Stimulated activated naive CD8-positive, alpha-beta T cell treated with anti-CD3 and anti-CD28 coated beads, Interleukin-15, amount 100 ng/mL, for 72 hours (primary cell): ENCODE measurements around the gene DAAM2.

Source experiments
- ATAC-seq: fragments of 150-1000 bp; cut with Tn5 transposase; 2 replicates; pipeline ENCODE4 v1.10.0; 2021; ENCODE audit warnings: mild to moderate bottlenecking, moderate library complexity
- DNase-seq, 2 donors: peaks; one replicate each; pipeline ENCODE4 v3.0.0; 2021 to 2022
- H3K27ac Mint-ChIP-seq, 2 donors: one replicate each; pipeline ENCODE4 v1.8.0; 2022; ENCODE audit warnings: mild to moderate bottlenecking in 2 of 2, mixed read lengths in 2 of 2, moderate library complexity in 2 of 2
- H3K27me3 Mint-ChIP-seq: one replicate; pipeline ENCODE4 v1.8.0; 2022; ENCODE audit warnings: mixed read lengths
- H3K4me1 Mint-ChIP-seq: one replicate; pipeline ENCODE4 v1.8.0; 2022; ENCODE audit warnings: mild to moderate bottlenecking, mixed read lengths
- H3K4me3 Mint-ChIP-seq, 2 donors: one replicate each; pipeline ENCODE4 v1.8.0; 2022; ENCODE audit warnings: mild to moderate bottlenecking in 2 of 2, mixed read lengths in 2 of 2, moderate library complexity in 1 of 2
- H3K9me3 Mint-ChIP-seq, 2 donors: one replicate each; pipeline ENCODE4 v1.8.0; 2022; ENCODE audit warnings: mixed read lengths in 2 of 2

Gene DAAM2

DNA sequence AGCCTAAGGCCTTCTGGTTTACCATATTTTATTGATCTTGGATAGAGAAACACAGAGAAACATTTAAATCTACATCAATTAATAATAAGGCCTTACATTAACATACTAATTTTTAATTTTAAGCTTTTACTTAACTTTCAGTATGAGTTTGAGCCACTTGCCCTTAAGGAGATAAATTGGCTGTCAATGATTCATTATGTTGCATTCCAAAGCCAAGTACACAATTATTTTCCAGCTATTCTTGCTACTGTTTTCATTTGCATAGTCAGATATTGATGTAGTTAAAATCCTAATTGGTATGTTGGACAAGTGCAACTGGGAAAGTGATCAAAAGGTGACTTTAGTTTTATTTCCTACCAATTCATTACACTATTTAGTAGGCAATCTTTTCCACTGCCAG is 83.9 kb downstream of the DAAM2 start:
- no peaks in the 10 kb centered on the region for H3K4me1 Mint-ChIP-seq
- peaks cover 6% of the 10 kb centered on the region for H3K27me3 Mint-ChIP-seq

DNA sequence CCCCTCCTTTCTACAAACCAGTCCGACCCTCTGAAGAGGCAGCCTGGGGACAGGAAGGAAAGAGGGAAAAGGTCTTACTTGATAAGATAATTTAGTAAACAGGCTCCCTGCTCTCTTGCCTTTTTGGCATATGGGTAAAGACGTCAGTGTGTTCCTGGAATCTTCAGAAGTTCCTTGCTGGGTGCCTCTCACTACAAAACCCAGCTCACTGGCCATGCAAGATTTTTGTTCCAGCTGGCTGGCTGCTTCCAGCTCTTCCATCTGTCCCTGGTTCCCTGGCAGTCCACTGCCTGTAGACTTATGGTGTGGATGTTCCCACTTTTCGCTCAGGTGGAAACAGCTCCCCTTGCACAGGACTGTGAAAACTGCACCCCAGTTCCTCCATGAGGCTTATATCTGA is 84.7 kb downstream of the DAAM2 start:
- no peak for DNase-seq
- H3K27me3 Mint-ChIP-seq: peaks cover 6% of the 10 kb centered on the region
- no peak overlapping the region for H3K27ac Mint-ChIP-seq
- no peak overlapping the region for H3K4me3 Mint-ChIP-seq
- H3K9me3 Mint-ChIP-seq: no peaks in the 10 kb centered on the region
- ATAC-seq: no peak
- H3K4me1 Mint-ChIP-seq: no peaks in the 10 kb centered on the region

More for the DNA sequence above, 83.9 kb downstream of the DAAM2 start:
- DNase-seq (no peak), ATAC-seq (no peak)
- no peak overlapping the region for H3K4me3 Mint-ChIP-seq
- H3K9me3 Mint-ChIP-seq: no peaks in the 10 kb centered on the region
- no peak overlapping the region for H3K27ac Mint-ChIP-seq

DNA sequence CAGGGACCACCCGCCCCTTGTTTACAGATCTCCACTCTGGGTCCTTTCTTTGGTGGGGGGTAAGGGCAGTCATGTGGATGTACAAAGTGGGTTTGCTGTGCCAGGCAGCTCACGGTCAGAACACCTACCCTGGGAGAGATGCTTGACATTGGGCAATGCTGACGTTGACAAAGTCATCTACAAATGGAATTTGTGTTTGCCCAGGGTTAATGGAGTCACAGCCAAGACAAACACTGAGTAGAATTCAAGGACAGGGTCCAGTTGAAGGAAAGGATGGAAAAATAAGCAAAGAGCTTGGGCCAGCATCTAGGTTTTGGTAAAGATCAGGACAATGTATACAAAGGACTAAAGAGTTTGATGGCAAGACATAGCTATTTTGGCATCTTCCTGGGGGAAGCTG is 87.4 kb downstream of the DAAM2 start:
- Mint-ChIP-seq H3K4me3 (no peak overlapping the region), H3K27me3 (peaks cover 6% of the 10 kb centered on the region), H3K9me3 (no peaks in the 10 kb centered on the region), H3K27ac (no peak overlapping the region), H3K4me1 (no peaks in the 10 kb centered on the region)
- ATAC-seq (no peak), DNase-seq (no peak)

DNA sequence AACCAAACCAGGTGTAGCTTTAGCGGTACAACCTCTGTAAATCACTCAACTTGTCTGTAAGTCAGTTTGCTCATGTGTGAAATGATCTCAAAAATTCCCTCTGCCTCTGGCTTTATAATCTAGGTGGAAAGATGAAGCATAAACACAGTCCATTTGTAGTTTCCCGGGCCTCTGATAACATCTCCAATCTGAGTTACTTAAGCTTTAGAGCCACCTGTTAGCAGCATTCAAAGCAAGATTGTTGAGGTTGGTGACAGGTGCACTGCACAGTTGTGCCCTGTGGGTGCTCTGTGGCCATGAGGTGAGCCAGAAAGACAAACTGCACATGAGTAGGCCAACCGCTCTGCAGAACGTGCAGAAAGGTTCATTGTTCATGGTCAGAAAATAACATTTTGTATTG is 88.4 kb downstream of the DAAM2 start:
- no peaks in the 10 kb centered on the region for H3K9me3 Mint-ChIP-seq
- no peak overlapping the region for H3K4me3 Mint-ChIP-seq
- no peaks in the 10 kb centered on the region for H3K4me1 Mint-ChIP-seq
- H3K27ac Mint-ChIP-seq: no peak overlapping the region
- DNase-seq: no peak
- peaks cover 6% of the 10 kb centered on the region for H3K27me3 Mint-ChIP-seq
- no peak for ATAC-seq

DNA sequence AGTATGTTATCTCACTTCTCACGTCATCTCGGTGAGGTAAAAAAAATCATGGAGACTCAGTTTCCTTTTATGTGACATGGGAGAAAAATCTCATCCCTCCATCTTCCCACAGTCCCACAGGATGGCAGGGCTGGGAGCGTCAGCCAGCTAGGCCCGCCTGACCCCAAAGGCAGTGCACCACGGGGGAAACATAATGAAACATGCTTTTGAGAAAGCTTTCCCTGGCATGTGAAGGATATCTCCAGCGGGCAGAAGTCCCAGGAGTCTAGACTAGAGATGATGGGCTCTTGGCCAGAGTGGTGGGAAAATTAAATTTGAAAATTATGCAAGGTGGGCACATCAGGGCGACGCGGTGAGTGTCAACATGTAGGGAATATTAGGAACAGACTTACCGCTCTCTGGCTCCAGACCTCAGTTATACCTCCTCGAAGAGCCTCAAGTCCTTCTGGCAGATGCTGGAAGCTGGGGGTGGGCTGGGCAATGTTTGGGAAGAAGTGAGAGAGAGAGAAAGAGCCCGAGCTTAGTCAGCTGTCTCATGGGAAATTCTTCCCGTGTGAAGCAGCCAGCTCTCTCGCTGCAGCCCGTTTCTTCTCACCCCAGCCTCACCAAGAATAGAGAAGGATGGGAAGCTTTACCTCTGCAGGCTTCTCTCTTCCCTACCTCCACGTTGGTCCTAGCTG is 89.8 kb downstream of the DAAM2 start:
- peaks cover 2% of the 10 kb centered on the region for H3K27me3 Mint-ChIP-seq
- ATAC-seq (no peak), DNase-seq (no peak)
- H3K27ac Mint-ChIP-seq: no peak overlapping the region
- no peaks in the 10 kb centered on the region for H3K9me3 Mint-ChIP-seq
- no peak overlapping the region for H3K4me3 Mint-ChIP-seq
- H3K4me1 Mint-ChIP-seq: no peaks in the 10 kb centered on the region

DNA sequence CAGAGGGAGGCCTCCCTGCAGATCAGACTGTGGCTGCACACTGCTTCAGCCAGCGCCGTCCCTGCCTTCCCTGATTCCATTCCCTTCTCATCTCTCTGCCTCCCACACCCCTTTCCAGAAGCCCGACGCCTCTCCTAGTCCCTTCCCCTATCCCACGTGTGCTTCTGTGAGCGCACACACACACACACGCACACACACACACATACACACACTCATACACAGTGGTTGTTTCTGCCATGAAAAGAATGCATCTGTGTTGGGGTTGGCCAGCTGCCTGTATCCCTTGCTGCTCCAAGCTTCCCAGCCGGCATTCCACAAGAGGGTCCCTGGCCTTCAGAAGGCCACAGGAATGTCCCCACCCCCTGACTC is 90.3 kb downstream of the DAAM2 start:
- Mint-ChIP-seq H3K27ac (no peak overlapping the region), H3K4me1 (no peaks in the 10 kb centered on the region), H3K27me3 (no peaks in the 10 kb centered on the region), H3K4me3 (no peak overlapping the region), H3K9me3 (no peaks in the 10 kb centered on the region)
- ATAC-seq (no peak), DNase-seq (no peak)

DNA sequence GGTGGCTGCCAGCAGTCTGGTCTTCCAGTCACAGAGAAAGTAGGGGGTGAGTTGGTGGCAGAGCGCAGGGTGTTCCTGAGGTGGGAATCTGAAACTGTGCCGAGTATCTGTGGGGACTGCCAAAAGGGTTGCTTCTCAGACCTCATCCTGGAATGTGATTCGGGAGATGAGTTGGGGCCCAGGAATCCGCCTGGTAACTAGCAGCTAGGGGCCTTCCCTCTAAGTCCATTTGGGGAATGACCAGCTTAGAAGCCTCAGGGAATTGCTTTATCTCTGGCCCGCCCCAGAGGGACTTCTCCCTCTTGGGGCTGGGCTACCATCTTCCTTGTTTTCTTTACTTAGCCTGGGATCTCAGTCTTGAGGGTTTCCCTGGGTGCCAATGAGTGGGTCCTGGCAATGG is 92.5 kb downstream of the DAAM2 start:
- no peak overlapping the region for H3K4me3 Mint-ChIP-seq
- ATAC-seq: no peak
- peaks cover 13% of the 10 kb centered on the region for H3K27me3 Mint-ChIP-seq
- H3K4me1 Mint-ChIP-seq: no peaks in the 10 kb centered on the region
- no peak for DNase-seq
- H3K27ac Mint-ChIP-seq: no peak overlapping the region
- no peaks in the 10 kb centered on the region for H3K9me3 Mint-ChIP-seq

DNA sequence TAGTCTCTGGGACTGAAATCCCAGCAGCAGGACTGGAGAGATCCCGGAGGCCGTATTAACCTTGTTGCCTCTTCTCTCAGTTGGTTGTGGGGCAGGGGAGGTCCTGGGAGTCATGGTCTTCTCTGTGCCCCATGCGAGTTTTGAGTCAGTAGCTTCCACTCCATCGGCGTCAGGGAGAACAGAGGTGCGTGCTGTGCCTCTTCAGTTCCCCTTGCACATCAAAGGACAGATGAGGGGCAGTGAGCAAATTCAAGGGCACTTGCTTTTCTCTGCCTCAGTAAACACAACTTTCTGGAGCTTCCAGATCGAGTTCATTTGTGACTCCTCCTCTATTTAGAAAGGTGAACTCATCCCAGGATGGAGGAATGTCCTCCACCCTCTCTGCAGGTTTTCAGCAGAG is 93.5 kb downstream of the DAAM2 start:
- no peaks in the 10 kb centered on the region for H3K4me1 Mint-ChIP-seq
- no peak for ATAC-seq
- no peak for DNase-seq
- no peak overlapping the region for H3K4me3 Mint-ChIP-seq
- peaks cover 13% of the 10 kb centered on the region for H3K27me3 Mint-ChIP-seq
- H3K9me3 Mint-ChIP-seq: no peaks in the 10 kb centered on the region
- peak overlapping the region in 1 of 2 donors; percentile 25 for H3K27ac Mint-ChIP-seq

DNA sequence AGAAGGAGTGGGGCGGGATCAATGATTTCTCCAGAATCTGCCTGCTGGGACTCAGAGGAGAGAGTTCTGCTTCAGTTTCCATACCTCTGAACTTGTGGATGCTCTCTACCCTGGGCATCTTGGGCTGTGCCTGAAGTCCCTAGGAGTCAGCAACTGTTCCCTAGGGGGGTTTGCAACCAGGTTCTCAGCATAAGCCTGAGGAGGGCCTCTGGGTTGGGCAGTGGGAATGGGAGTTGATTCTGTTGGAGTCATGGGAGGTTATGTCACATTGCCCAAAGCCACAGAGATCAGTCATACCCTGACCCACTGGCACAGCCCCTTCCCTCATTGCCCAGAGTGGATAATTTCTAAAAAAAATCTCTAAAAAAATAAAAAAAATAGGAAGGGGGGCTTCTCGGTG is 94.7 kb downstream of the DAAM2 start:
- no peak for ATAC-seq
- peaks cover 13% of the 10 kb centered on the region for H3K27me3 Mint-ChIP-seq
- DNase-seq: no peak
- H3K4me3 Mint-ChIP-seq: no peak overlapping the region
- H3K9me3 Mint-ChIP-seq: no peaks in the 10 kb centered on the region
- no peaks in the 10 kb centered on the region for H3K4me1 Mint-ChIP-seq
- no peak overlapping the region for H3K27ac Mint-ChIP-seq

DNA sequence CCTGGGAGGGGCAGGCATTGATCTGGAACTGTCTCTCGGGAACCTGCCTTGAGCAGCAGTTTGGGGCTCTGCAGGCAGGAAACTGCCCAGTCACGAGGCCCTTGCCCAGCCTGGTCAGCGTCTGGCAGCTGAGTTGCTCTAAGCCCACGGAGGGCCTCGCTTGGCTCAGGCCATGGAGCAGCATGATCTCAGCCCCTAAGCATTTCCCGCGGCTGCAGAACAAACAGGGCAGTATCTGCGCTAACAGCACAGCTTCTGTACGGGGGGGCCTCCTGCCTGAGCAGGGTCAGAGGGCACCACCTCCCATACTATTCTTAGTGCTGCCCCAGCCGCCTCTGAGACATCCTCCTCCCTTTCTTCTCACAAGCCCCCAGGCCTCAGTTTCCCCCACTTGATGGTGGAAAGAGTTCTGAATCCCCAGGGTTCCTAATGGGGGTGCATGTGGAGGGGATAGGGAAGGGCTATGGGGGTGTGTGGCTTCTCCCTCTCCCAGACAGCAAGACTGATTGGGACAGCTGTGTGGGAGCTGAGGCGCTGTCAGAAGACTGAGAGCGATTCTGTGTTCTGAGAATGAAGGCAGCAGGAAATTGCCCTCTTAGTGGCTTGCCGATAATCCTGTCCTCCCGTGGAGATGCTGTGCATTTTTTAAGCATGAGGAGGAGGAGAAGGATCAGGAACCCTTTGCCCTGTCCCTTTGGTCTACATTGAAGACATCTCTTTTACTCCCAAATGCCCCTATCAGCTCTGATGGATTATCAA is 95.7 kb downstream of the DAAM2 start:
- no peak for DNase-seq

DNA sequence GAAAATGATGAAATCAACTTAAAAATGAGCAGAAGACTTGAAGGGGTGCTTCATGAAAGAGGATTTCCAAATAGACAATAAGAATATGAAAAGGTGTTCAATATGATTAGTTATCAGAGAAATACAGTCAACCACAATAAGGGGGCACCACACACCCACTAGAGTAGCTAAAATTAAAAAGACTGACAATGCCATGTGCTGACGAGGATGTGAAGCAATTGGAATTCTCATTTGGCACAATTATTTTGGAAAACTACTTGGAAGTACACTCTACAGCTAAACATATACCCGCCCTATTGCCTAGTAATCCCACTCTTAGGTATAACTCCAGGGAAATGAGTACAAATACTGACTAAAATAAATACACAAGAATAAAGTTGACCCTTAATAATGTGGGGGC is 97.1 kb downstream of the DAAM2 start:
- Mint-ChIP-seq H3K4me1 (no peaks in the 10 kb centered on the region), H3K27me3 (peaks cover 13% of the 10 kb centered on the region), H3K9me3 (no peaks in the 10 kb centered on the region), H3K27ac (no peak overlapping the region), H3K4me3 (no peak overlapping the region)
- no peak for ATAC-seq
- DNase-seq: no peak

More for the DNA sequence above, 95.7 kb downstream of the DAAM2 start:
- no peak for ATAC-seq
- Mint-ChIP-seq H3K4me1 (no peaks in the 10 kb centered on the region), H3K4me3 (no peak overlapping the region), H3K27ac (no peak overlapping the region), H3K27me3 (peaks cover 13% of the 10 kb centered on the region), H3K9me3 (no peaks in the 10 kb centered on the region)

DNA sequence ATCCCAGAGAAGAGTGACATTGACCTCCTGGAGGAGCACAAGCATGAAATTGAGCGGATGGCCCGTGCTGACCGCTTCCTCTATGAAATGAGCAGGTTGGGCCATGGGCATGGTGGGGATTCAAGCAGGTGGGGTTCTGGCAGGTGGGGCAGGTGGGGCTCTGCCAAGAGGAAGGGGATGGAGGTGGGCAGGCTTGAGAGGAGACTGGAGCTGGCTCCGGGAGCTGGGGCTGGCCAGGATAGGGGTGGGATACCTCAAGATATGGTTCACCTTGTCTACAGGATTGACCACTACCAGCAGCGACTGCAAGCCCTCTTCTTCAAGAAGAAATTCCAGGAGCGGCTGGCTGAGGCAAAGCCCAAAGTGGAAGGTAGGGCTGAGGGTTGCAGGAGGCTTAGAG is 99.2 kb downstream of the DAAM2 start:
- no peak for DNase-seq
- no peaks in the 10 kb centered on the region for H3K4me1 Mint-ChIP-seq
- H3K27ac Mint-ChIP-seq: no peak overlapping the region
- ATAC-seq: no peak
- no peaks in the 10 kb centered on the region for H3K9me3 Mint-ChIP-seq
- peaks cover 13% of the 10 kb centered on the region for H3K27me3 Mint-ChIP-seq
- H3K4me3 Mint-ChIP-seq: no peak overlapping the region

DNA sequence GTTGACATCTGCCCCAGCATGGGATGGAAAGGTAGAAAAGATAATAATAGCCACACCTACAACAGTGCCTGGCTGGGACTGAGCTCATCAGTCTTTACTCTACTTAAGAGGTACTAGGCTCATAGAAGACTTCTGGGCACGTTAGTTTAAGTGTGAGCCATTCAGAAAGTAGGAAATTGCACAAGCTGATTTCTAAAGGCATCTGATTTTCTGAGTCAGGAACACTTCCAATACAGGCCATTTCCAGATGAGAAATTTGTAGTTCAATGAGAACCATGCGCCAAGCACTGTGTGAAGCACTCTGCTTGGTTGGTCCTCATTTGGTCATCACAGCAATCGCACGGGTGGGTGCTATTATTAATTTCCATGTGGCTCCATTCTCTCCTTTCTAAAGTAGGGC is 99.8 kb downstream of the DAAM2 start:
- Mint-ChIP-seq H3K9me3 (no peaks in the 10 kb centered on the region), H3K27me3 (peaks cover 14% of the 10 kb centered on the region), H3K4me1 (no peaks in the 10 kb centered on the region), H3K4me3 (no peak overlapping the region), H3K27ac (no peak overlapping the region)
- DNase-seq (no peak), ATAC-seq (no peak)

DNA sequence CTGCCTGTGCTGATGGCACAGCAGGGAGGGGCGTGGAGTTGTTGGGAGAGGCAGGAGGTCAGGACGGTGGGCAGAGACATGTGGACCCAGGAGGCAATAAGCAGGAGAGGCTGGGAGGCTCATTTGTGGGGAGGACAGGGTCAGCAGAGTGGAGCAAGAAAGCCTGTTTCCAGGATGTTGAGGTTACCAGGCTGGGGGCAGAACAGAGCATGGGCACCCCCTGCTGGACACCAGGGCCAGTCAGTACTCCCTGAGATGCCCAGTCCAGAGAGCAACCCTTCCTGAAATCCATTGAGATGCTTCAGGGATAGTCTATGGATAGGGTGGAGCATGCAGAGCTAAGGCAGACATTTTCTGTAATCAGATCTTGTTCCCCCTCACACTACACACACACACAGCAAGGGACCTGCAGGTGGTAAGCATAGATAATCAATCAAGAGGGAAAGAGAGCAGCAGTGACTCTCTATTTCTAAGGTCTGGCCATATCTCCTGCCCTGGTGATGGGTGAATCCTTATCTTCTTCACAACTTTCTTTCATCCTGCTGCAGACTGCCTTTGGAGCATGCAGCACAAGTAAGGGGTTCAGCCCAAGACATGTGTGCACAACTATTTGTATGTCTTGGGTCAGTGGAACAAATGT is 100.4 kb downstream of the DAAM2 start:
- Mint-ChIP-seq H3K4me1 (no peaks in the 10 kb centered on the region), H3K4me3 (no peak overlapping the region), H3K9me3 (no peaks in the 10 kb centered on the region), H3K27ac (no peak overlapping the region), H3K27me3 (peaks cover 20% of the 10 kb centered on the region)
- ATAC-seq: peak; percentile 62
- peak; percentile 7 to 17 for DNase-seq

DNA sequence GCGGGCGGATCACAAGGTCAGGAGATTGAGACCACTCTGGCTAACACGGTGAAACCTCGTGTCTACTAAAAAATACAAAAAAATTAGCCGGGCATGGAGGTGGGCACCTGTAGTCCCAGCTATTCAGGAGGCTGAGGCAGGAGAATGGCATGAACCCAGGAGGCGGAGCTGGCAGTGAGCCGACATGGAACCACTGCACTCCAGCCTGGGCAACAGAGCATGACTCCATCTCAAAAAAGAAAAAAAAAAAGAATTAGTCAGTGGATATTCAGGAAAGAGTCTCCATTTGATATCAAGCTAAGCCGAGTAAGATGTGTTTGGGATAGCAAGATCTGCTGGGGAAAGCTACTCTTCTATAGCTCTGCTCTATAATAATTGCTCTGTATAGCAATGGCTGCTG is 101.1 kb downstream of the DAAM2 start:
- H3K9me3 Mint-ChIP-seq: no peaks in the 10 kb centered on the region
- no peaks in the 10 kb centered on the region for H3K4me1 Mint-ChIP-seq
- no peak overlapping the region for H3K27ac Mint-ChIP-seq
- DNase-seq (no peak), ATAC-seq (no peak)
- no peak overlapping the region for H3K4me3 Mint-ChIP-seq
- H3K27me3 Mint-ChIP-seq: peaks cover 24% of the 10 kb centered on the region

DNA sequence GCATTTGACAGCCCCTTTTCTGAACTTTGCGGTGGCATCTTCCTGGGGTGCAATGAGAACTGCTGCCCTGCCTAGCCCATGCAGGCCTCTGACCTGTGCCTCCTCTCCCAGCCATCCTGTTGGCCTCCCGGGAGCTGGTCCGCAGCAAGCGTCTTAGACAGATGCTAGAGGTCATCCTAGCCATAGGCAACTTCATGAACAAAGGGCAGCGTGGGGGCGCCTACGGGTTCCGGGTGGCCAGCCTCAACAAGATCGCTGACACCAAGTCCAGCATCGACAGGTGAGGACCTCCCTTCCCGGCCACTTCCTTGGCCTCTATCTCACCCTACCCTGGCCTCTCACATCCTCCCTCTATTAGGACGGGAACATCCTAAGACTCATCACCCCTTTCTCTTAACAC is 104.5 kb downstream of the DAAM2 start:
- H3K9me3 Mint-ChIP-seq: no peaks in the 10 kb centered on the region
- H3K4me3 Mint-ChIP-seq: no peak overlapping the region
- no peak for DNase-seq
- no peaks in the 10 kb centered on the region for H3K4me1 Mint-ChIP-seq
- ATAC-seq: no peak
- H3K27ac Mint-ChIP-seq: no peak overlapping the region
- peaks cover 23% of the 10 kb centered on the region for H3K27me3 Mint-ChIP-seq
